HS-27A (cell line): ENCODE data around the gene TBC1D21.
"Not testable (repeated sequence)": the region's sequence is repeated elsewhere in the genome, so short reads cannot be mapped to it uniquely, and the experiment has no call there.

Source experiments
- DNase-seq: peaks from one replicate; pipeline ENCODE4 v3.0.0-alpha.2; 2012; ENCODE audit warnings: low read depth, missing footprints

TBC1D21 gene

GRCh38 chr15:73930371-73930770 lies 57.0 kb downstream of the TBC1D21 start:
- no peak for DNase-seq

- no peak for DNase-seq
Measured at GRCh38 chr15:73930790-73931281, 57.5 kb downstream of the TBC1D21 start.

DNA sequence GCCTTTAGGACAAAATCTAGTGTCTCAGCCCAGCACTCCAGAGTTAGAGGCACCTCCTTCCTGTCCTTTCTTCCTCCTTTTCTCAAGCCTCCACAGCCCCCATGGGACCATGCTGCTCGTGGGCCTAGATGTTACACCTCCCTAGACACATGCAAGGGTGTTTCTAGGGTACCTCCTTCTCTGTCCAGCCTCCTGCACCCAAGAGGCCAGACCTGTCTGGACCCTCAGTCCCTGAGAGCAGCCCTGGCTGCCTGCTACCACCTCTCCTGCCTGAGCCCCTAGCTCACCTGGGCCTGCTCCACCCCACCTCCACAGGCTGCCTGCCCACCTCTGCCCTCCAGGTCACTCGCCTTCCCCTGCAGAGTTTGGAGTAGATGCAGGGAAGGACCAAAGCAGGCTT lies 58.1 kb downstream of the TBC1D21 start:
- no peak for DNase-seq

- DNase-seq = no peak
Measured at GRCh38 chr15:73932381-73933191, 59.2 kb downstream of the TBC1D21 start.

- no peak for DNase-seq
Measured at GRCh38 chr15:73934281-73934680, 60.9 kb downstream of the TBC1D21 start.

GRCh38 chr15:73935547-73935946 lies 62.2 kb downstream of the TBC1D21 start:
- no peak for DNase-seq

DNA sequence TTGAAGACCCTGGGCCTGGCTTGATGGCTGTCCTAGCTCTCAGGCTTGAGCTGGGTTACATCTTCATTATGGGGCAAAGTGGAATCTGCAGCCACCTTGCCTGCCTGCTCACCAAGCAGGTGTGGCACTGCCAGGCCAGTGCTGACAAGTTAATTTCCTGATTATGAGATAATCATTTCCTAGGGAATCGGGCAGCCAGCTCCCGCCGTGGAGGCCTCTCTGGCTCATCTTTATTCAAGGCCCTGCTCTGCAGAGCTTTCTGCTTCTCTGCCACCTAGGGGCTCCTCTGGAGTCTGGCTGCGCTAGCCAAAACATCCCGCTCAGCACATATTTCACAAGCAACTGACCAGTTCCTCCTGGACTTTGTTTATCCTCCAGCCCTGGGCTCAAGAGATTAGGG lies 62.8 kb downstream of the TBC1D21 start:
- DNase-seq = no peak

GRCh38 chr15:73936588-73937290 lies 63.4 kb downstream of the TBC1D21 start:
- DNase-seq = no peak

DNA sequence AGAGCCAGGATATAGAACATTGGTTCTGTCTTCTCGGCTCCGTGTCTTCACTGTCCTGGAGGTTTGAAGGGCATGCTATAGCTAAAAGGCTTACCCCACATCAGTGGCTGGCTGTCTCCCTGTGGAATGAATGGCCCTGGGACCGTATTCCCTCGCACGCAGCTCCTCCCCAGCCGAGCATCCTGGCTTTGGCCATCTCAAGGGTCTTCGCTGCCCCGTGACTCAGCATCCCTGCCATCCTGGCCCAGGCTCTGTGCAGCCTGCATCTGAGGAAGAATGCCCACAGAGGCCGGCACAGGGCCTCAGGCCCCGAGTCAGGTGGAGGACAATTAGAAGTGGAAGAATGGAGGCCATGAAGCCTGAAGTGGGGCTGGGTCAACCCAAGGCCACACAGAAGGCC lies 63.9 kb downstream of the TBC1D21 start:
- DNase-seq = no peak

- no peak for DNase-seq
Measured at GRCh38 chr15:73937726-73938125, 64.4 kb downstream of the TBC1D21 start.

DNA sequence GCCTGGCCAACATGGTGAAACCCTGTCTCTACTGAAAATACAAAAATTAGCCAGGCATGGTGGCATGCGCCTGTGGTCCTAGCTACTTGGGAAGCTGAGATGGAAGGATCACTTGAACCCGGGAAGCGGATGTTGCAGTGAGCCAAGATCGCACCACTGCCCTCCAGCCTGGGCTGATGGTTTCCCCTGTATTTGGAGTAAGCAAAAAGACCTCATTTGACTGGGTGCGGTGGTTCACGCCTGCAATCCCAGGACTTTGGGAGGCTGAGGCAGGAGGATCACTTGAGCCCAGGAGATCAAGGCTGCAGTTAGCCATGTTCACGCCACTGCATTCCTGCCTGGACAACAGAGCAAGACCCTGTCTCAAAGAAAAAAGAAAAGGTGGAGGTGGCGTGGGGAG lies 65.2 kb downstream of the TBC1D21 start:
- DNase-seq = not testable (repeated sequence)
